HepG2 (cell line): ENCODE measurements around the gene PKIG. TPM values are rescaled to one million over a fixed set of nuclear protein-coding genes. Genes with fewer than 3 reads are reported as not detected.

Source experiments
- ATAC-seq: fragments of 200-7000 bp; cut with Tn5 transposase; 3 replicates; pipeline ENCODE4 v1.9.1; 2020; ENCODE audit warnings: mild to moderate bottlenecking, moderate library complexity
- BruUV-seq: library from RNA; stranded (reverse); fragments of 400-500 nt; replicated peaks from 2 replicates; lab custom pipeline; 2021; lab: Mats Ljungman, UMichigan
- CTCF ChIA-PET: fragments of 300-600 bp; formaldehyde crosslinking; extraction: SDS; loops from one replicate; lab custom pipeline; 2021; ENCODE audit warnings: low total read pairs, inconsistent platforms, low intra/inter-chr PET ratio; lab: Yijun Ruan, JAX
- POLR2A ChIA-PET: fragments of 350-600 bp; sonication (Branson Sonifier 250); formaldehyde crosslinking; loops from one replicate; lab custom pipeline; 2020; ENCODE audit warnings: antibody characterized with exemption, inconsistent platforms; lab: Yijun Ruan, JAX
- DNase-seq: peaks from one replicate; pipeline ENCODE4 v3.0.0-alpha.2; 2015; ENCODE audit warnings: low spot score
- FAIRE-seq: peaks from 3 replicates; lab custom pipeline; 2011; peaks lifted over from hg19 to GRCh38; lab: Jason Lieb, UNC
- H2AFZ ChIP-seq: one replicate; pipeline ENCODE4 v1.6.1; 2011; ENCODE audit warnings: low read length, inconsistent platforms
- H3K27ac ChIP-seq: fragments of 300-600 bp; 3 replicates; pipeline ENCODE4 v1.8.0; 2011; ENCODE audit warnings: mixed run types, mild to moderate bottlenecking, mixed read lengths, low read length, inconsistent platforms; ENCODE audit not compliant: insufficient read depth; ENCODE audit errors: extremely low read length
- H3K27me3 ChIP-seq, 2 experiments: fragments of 200-600 bp in 1 of 2; 2 replicates in 1 of 2; 3 replicates in 1 of 2; pipeline versions ENCODE4 v1.6.0 to v1.8.0; 2011; ENCODE audit warnings: low read length in 2 of 2, mild to moderate bottlenecking in 2 of 2, moderate library complexity in 2 of 2, inconsistent platforms in 1 of 2; ENCODE audit not compliant: insufficient read depth in 2 of 2, control insufficient read depth in 1 of 2
- H3K36me3 ChIP-seq, 2 experiments: fragments of 200-600 bp in 1 of 2; replicated peaks in 1 of 2; 2 replicates in 1 of 2; 3 replicates in 1 of 2; pipeline versions ENCODE4 v1.5.1 to v1.8.0; 2011; ENCODE audit warnings: low read length in 2 of 2, inconsistent platforms in 1 of 2; ENCODE audit not compliant: insufficient read depth in 2 of 2, control insufficient read depth in 1 of 2
- H3K4me1 ChIP-seq: 2 replicates; pipeline ENCODE4 v1.5.1; 2012; ENCODE audit warnings: low read length, inconsistent platforms; ENCODE audit not compliant: insufficient read depth
- H3K4me2 ChIP-seq: 2 replicates; pipeline ENCODE4 v1.6.0; 2011; ENCODE audit warnings: low read depth, low read length, inconsistent platforms
- H3K4me3 ChIP-seq, 3 experiments: fragments of 200-600 bp in 1 of 3; sonication (generic), shearing (Covaris generic) in 1 of 3; replicated peaks in 1 of 3; 2 replicates each; pipeline ENCODE4 v1.5.1; 2011 to 2016; ENCODE audit warnings: low read length in 3 of 3, inconsistent platforms in 2 of 3, low read depth in 2 of 3, mild to moderate bottlenecking in 2 of 3, control low read depth in 1 of 3, mixed read lengths in 1 of 3; ENCODE audit not compliant: insufficient read depth in 1 of 3
- H3K79me2 ChIP-seq: one replicate; pipeline ENCODE4 v1.6.1; 2011; ENCODE audit warnings: low read length, inconsistent platforms; ENCODE audit not compliant: insufficient read depth
- H3K9ac ChIP-seq: 2 replicates; pipeline ENCODE4 v1.6.0; 2011; ENCODE audit warnings: mild to moderate bottlenecking, low read depth, low read length, inconsistent platforms; ENCODE audit not compliant: insufficient read depth
- H3K9me3 ChIP-seq: 2 replicates; pipeline ENCODE4 v1.5.1; 2012; ENCODE audit warnings: mild to moderate bottlenecking, low read length
- H4K20me1 ChIP-seq: 2 replicates; pipeline ENCODE4 v1.6.0; 2011; ENCODE audit warnings: inconsistent platforms, mild to moderate bottlenecking, low read length, moderate library complexity; ENCODE audit not compliant: insufficient read depth
- BCLAF1 ChIP-seq: fragments of 450-650 bp; IDR thresholded peaks from 2 replicates; pipeline ENCODE4 v1.6.1; 2017; ENCODE audit warnings: mild to moderate bottlenecking
- CHD2 ChIP-seq: IDR thresholded peaks from 2 replicates; pipeline ENCODE4 v1.6.1; 2011; ENCODE audit warnings: low read depth, low read length, improper control_type of control experiment
- FOXK1 ChIP-seq: sonication (generic); formaldehyde crosslinking; IDR thresholded peaks from 2 replicates; pipeline ENCODE4 v1.4.0; 2020; ENCODE audit warnings: low read depth, missing genetic modification reagents, borderline replicate concordance
- HIC2 ChIP-seq: sonication (generic); formaldehyde crosslinking; IDR thresholded peaks from 2 replicates; pipeline ENCODE4 v1.9.0; 2022; ENCODE audit warnings: low read depth, missing genetic modification reagents
- IKZF1 ChIP-seq: fragments of 450-650 bp; IDR thresholded peaks from 2 replicates; pipeline ENCODE4 v1.7.1; 2016
- RORA ChIP-seq: sonication (generic); formaldehyde crosslinking; IDR thresholded peaks from 2 replicates; pipeline ENCODE4 v1.5.0; 2020; ENCODE audit warnings: mild to moderate bottlenecking, missing genetic modification reagents, moderate library complexity
- SCMH1 ChIP-seq: sonication (generic); formaldehyde crosslinking; IDR thresholded peaks from 2 replicates; pipeline ENCODE4 v1.9.0; 2021; ENCODE audit warnings: missing genetic modification reagents, mild to moderate bottlenecking, borderline replicate concordance
- TFAP4 ChIP-seq: sonication (generic); IDR thresholded peaks from 2 replicates; pipeline ENCODE4 v1.6.1; 2016; ENCODE audit warnings: low read depth, borderline replicate concordance
- XBP1 ChIP-seq: sonication (generic); formaldehyde crosslinking; IDR thresholded peaks from 2 replicates; pipeline ENCODE4 v1.5.0; 2020; ENCODE audit warnings: missing genetic modification reagents
- ZMYM3 ChIP-seq: sonication (generic); formaldehyde crosslinking; IDR thresholded peaks from 2 replicates; pipeline ENCODE4 v1.5.1; 2020; ENCODE audit warnings: mild to moderate bottlenecking, missing genetic modification reagents
- ZNF264 ChIP-seq: sonication (generic); formaldehyde crosslinking; IDR thresholded peaks from 2 replicates; pipeline ENCODE4 v1.4.0; 2020; ENCODE audit warnings: missing genetic modification reagents
- ZNF629 ChIP-seq: sonication (generic); formaldehyde crosslinking; conservative IDR thresholded peaks from 2 replicates; pipeline ENCODE4 v1.5.0; 2020; ENCODE audit warnings: missing genetic modification reagents
- WGBS: methylation state at CpG from one replicate; pipeline ENCODE4 v1.1.6; 2017; ENCODE audit warnings: low lambda C conversion rate; 5-methylcytosine and 5-hydroxymethylcytosine counted together
- in situ Hi-C: cut with HindIII; loops from 2 replicates; pipeline ENCODE4 v1.10.0; 2017; ENCODE audit warnings: low pct_unique_long_range_greater_than_20kb; ENCODE audit not compliant: extremely low pct_ligation_motif_present
- intact Hi-C: fragments of 100-400 bp; cut with micrococcal nuclease; formaldehyde crosslinking; loops from one replicate; pipeline ENCODE4 v1.10.0; 2022; ENCODE audit not compliant: unreplicated experiment
- polyA plus RNA-seq, 8 experiments: library from polyadenylated mRNA; depleted of rRNA in 3 of 8; stranded (reverse) in 7 of 8; unstranded in 1 of 8; fragments of >200 nt; fragmentation: Illumina TruSeq in 4 of 8; extraction: Trizol in 4 of 8; gene quantifications; 2 replicates each; pipeline versions ENCODE4 v1.2.1 to v1.2.3, GENCODE V29; 2011 to 2016; ENCODE audit warnings: low read depth in 4 of 8, missing spikeins in 1 of 8, mixed read lengths in 1 of 8; ENCODE audit not compliant: insufficient read depth in 1 of 8
- total RNA-seq, 5 experiments: library from RNA; depleted of rRNA; stranded (reverse); fragments of >200 nt; fragmentation: Illumina TruSeq; extraction: Trizol; gene quantifications; 2 replicates each; pipeline ENCODE4 v1.2.3, GENCODE V29; 2016; ENCODE audit warnings: low read depth in 1 of 5

Gene PKIG
- total and polyA plus RNA-seq, 2 of the 13 experiments (the other 11 are each of a cell fraction or from before 2014, with no cell fraction given) = 30.8 to 44.5 TPM

GRCh38 chr20:44624743-44625271 is 42.4 kb downstream of the PKIG start:
- Histone ChIP-seq H3K27me3 (no peaks in the 10 kb centered on the region), H3K4me3 (no peak overlapping the region), H3K79me2 (no peaks in the 10 kb centered on the region), H3K36me3 (peaks cover 0 to 2% of the 10 kb centered on the region in 2 experiments; a peak in 2 of 5 replicates), H3K27ac (no peak overlapping the region), H3K9me3 (no peaks in the 10 kb centered on the region), H2AFZ (no peak overlapping the region), H3K4me2 (no peak overlapping the region), H4K20me1 (no peaks in the 10 kb centered on the region), H3K9ac (no peak overlapping the region), H3K4me1 (no peaks in the 10 kb centered on the region)
- no TSS peak for BruUV-seq
- FAIRE-seq (no peak), DNase-seq (no peak), ATAC-seq (no peak)
- intact Hi-C loops = no loop called here
- WGBS = 97% methylated on average over 6 of the region's 6 CpGs
- ChIA-PET POLR2A (no interaction called here), CTCF (no interaction called here)
- no peak for TF ChIP-seq CHD2
- TF ChIP-seq ZMYM3 (CRISPR knock-in tag) = 0 out of 2 replicates have a peak, but pooled peaks have one; percentile 31
- TF ChIP-seq ZNF629 (CRISPR knock-in tag) = peak; percentile 83
- in situ Hi-C loops = no loop called here

- H3K27ac ChIP-seq = no peak overlapping the region
- peaks cover 0 to under 1% of the 10 kb centered on the region in 2 experiments; a peak in 2 of 5 replicates for H3K36me3 ChIP-seq
- H2AFZ ChIP-seq = no peak overlapping the region
- no peak overlapping the region for H3K9ac ChIP-seq
- ChIA-PET CTCF (no interaction called here), POLR2A (no interaction called here)
- H3K4me1 ChIP-seq = no peaks in the 10 kb centered on the region
- 87% methylated on average over 8 of the region's 8 CpGs for WGBS
- no TSS peak for BruUV-seq
- in situ Hi-C loops = no loop called here
- no peak for DNase-seq
- no peak overlapping the region for H3K4me3 ChIP-seq
- no peaks in the 10 kb centered on the region for H3K27me3 ChIP-seq
- no peak overlapping the region for H3K4me2 ChIP-seq
- no peak for FAIRE-seq
- H3K9me3 ChIP-seq = no peaks in the 10 kb centered on the region
- intact Hi-C loops = no loop called here
- ATAC-seq = peak; percentile 8; the same call in 2 of the 3 replicates
- H4K20me1 ChIP-seq = no peaks in the 10 kb centered on the region
- no peaks in the 10 kb centered on the region for H3K79me2 ChIP-seq
- TF ChIP-seq FOXK1 (CRISPR knock-in tag) = no peak
- TF ChIP-seq ZNF264 = no peak
- no peak for TF ChIP-seq BCLAF1
- no peak for TF ChIP-seq IKZF1
- TF ChIP-seq SCMH1 (CRISPR knock-in tag) = no peak
- no peak for TF ChIP-seq TFAP4
- no peak for TF ChIP-seq RORA (CRISPR knock-in tag)
- TF ChIP-seq HIC2 (CRISPR knock-in tag) = no peak
- no peak for TF ChIP-seq XBP1
Observed at GRCh38 chr20:44625361-44625760, 43.0 kb downstream of the PKIG start.
